C4-2B (cell line): ENCODE data around the gene KL.

Experiments
- CTCF ChIP-seq: fragments of 450-650 bp; conservative IDR thresholded peaks from 2 replicates; pipeline ENCODE4 v1.5.1; 2017; ENCODE audit warnings: mild to moderate bottlenecking
- ZFX ChIP-seq: fragments of 450-650 bp; IDR thresholded peaks from 2 replicates; pipeline ENCODE4 v1.6.1; 2017

- TF ChIP-seq CTCF = no peak
- TF ChIP-seq ZFX = no peak
Measured at GRCh38 chr13:33050161-33050560, 33.9 kb downstream of the KL start.
